Posterior vena cava (tissue), 2 donors: Measurements from ENCODE around the gene SYTL3. TPM values are rescaled to one million over a fixed set of nuclear protein-coding genes. Genes with fewer than 3 reads are reported as not detected.
A peak's percentile ranks its signal among the peaks of the same experiment; 100 is the strongest.

Experiments used
- DNase-seq: peaks from one replicate; pipeline ENCODE4 v3.0.0-alpha.2; 2020; ENCODE audit warnings: low spot score
- intact Hi-C, 2 donors: fragments of 100-400 bp; cut with DNase I; formaldehyde crosslinking; loops; one replicate each; pipeline versions ENCODE4 v1.14.1 to v1.14.2; 2022 to 2023
- total RNA-seq, 2 donors: library from RNA; stranded (reverse); fragmentation: NEBNext Ultra II Directional; extraction: Animal tissue kit (Norgen Biotek cat#: 25700); gene quantifications; one replicate each; pipeline ENCODE4 v1.2.1, GENCODE V29; 2021
- donor health status: DM: yes; HTN: yes; CAD: no.
- donor health status: DM: yes; HTN: yes; CAD: no.

Gene SYTL3
- total RNA-seq, 2 donors from 2014 or later = 2.0 to 6.5 TPM

DNA sequence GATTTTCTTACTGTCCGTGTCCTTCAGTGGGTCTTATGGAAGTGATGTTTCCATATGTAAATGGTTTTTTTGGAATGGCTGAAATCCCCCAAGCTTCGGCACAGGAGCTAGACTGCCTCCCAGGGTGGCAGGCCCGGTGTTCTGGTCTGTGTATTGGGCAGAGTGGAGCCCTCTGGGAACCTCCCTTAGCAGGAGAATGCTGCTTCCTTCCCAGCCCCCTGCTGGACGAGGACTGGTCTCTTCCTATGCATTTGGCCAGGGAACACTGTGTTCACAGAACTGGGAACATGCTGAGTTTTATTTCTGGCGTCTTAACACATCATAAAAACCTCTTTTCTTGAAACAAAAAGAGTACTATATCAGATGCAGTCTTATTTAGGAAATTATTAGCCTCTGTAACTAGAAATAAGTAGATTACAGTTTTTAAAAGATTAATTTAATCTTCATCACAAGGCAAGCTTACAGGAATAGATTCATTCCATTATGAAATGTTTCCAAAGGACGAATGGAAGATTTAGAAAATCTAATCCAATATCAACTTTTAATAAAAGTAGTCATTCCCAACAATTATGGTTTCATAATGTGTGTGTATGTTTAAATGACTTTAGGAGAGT lies 56.6 kb downstream of the SYTL3 start:
- intact Hi-C loops = loop anchor here (5.0 to 10.0 kb wide), 2 partner anchors 108 to 266 kb away; partner anchors contain the start of gene EZR (in 1 of the 2)
- peak; percentile 79 for DNase-seq

GRCh38 chr6:158707120-158707820 lies 57.4 kb downstream of the SYTL3 start:
- DNase-seq = peak; percentile 70
- intact Hi-C loops = loop anchor here (5.0 to 10.0 kb wide), 2 partner anchors 108 to 265 kb away; partner anchors contain the start of gene EZR (in 1 of the 2)

DNA sequence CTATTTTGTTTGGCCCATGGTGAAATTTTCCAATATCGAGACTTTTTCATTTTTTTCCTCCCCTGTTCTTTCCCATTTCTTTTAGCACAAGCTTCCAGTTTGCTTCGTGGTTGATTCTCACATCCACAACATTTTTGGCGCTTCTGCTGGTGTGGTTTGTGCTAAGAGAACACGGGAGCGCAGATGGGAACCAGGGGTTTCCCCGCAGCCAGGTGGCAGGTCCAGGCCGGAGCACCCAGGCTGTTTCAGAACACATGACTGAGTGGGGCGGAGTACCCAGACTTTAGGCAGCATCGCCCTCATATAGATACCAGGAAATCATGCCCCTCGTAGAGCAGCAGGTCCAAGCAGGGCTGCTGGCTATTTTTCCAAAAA lies 58.0 kb downstream of the SYTL3 start:
- no peak for DNase-seq
- intact Hi-C loops = loop anchor here (5.0 to 10.0 kb wide), 2 partner anchors 107 to 264 kb away; partner anchors contain the start of gene EZR (in 1 of the 2)

DNA sequence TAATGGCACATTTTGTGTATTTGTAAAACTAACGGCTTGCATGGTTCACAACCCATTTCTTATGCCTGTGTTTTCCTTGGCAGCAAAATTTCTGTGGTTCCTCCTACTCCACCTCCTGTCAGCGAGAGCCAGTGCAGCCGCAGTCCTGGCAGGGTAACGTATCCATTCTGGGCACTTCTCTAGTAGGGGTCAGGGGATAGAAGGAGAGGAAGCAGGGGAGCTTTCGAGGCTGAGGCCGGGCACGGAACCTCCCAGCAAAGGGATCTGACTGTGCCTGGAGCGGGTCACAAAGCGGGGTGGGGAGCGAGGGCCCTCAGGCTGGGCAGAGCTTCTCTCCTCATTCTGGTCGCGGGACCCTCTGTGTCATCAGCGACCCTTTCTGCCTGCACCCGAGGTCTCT lies 58.4 kb downstream of the SYTL3 start:
- intact Hi-C loops = loop anchor here (5.0 to 10.0 kb wide), 2 partner anchors 107 to 264 kb away; partner anchors contain the start of gene EZR (in 1 of the 2)
- DNase-seq = peak; percentile 71

DNA sequence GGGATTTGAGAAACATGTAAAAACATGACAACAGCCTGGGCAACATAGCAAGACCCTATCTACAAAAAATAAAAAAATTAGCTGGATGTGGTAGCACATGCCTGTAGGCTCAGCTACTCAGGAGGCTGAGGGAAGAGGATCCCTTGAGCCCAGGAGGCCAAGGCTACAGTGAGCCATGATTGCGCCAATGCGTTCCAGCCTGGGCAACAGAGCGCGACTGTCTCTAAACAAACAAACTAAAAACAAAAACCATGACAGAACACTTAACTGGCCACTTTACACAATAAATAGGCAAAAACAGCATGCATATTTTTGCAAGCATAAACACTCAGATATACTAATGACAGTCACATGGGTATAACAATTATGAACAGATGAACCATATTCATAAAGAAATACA lies 60.0 kb downstream of the SYTL3 start:
- intact Hi-C loops = loop anchor here (5.0 to 10.0 kb wide), 2 partner anchors 105 to 262 kb away; partner anchors contain the start of gene EZR (in 1 of the 2)
- DNase-seq = no peak

DNA sequence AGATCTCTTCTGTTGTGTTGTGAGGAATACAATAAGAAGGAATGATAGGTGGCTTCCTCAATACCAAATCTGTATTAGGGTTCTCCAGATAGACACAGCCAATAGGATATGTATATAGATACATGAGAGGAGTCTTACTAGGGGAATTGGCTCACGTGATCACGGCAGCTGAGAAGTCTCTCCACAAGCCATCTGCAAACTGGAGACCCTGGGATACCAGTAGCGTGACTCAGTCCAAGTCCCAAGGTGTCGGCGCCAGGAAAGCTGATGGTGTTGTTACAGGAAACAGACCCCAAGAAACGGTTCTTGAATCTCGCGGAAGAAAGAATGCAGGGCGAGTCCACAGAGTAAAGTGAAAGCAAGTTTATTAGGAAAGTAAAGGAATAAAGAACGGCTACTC lies 61.4 kb downstream of the SYTL3 start:
- intact Hi-C loops = no loop called here
- DNase-seq = no peak

GRCh38 chr6:158713469-158713868 lies 63.6 kb downstream of the SYTL3 start:
- intact Hi-C loops = no loop called here
- peak; percentile 20 for DNase-seq

- intact Hi-C loops = no loop called here
- no peak for DNase-seq
Measured at GRCh38 chr6:158714706-158715105, 64.9 kb downstream of the SYTL3 start.

DNA sequence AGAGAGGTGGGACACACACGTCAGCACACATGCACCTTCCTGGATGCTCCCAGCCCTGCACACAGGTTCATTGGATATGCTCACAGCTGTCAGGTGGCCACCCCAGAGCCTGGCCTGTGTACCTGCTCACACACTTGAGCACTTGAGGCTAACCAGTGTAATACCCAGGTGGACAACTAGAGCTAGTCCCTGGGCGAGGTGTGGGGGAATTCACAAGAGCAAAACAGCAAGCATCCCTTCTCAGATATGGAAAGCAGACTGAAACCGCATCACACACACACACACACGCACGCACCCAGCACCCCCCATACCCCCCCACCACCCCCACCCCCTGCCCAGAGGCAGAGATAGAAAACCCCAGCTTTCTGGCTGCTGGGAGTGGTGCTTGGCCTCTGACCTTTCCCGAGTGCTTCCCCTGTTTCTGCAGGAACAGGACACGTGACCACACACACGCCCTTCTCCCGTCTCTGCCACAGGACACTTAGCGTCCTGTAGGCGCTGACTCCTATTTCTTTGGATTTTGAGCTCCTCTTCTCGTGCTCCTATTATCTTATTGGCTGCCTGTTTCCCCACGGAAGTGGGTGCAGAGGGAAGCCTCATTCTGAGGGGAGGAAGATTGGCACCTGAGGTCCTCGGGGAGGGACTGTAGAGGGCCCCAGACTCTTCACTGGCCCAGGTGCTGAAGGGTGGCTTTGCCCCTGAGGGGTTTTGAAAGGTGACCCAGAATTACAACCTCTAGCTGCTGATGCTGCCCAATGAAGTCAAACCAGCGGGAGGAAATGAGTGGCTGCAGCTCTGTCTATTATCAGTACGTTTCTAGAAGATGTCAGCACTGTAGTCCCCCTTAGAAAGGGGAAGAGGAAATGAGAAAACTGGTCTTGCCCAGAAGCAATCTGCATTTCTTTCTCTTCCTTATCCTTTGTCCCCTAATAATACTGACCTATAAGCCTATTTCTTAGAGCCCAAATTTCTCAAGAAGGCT lies 65.8 kb downstream of the SYTL3 start:
- no peak for DNase-seq
- intact Hi-C loops = loop anchor here in 1 of 2 donors (1.0 kb wide), 1 partner anchor 42 kb away; no protein-coding TSS in a partner anchor

GRCh38 chr6:158717341-158718330 lies 67.8 kb downstream of the SYTL3 start:
- intact Hi-C loops = no loop called here

GRCh38 chr6:158718461-158719046 lies 68.7 kb downstream of the SYTL3 start:
- intact Hi-C loops = no loop called here
- DNase-seq = no peak

More at GRCh38 chr6:158717341-158718330, 67.8 kb downstream of the SYTL3 start:
- DNase-seq = no peak

DNA sequence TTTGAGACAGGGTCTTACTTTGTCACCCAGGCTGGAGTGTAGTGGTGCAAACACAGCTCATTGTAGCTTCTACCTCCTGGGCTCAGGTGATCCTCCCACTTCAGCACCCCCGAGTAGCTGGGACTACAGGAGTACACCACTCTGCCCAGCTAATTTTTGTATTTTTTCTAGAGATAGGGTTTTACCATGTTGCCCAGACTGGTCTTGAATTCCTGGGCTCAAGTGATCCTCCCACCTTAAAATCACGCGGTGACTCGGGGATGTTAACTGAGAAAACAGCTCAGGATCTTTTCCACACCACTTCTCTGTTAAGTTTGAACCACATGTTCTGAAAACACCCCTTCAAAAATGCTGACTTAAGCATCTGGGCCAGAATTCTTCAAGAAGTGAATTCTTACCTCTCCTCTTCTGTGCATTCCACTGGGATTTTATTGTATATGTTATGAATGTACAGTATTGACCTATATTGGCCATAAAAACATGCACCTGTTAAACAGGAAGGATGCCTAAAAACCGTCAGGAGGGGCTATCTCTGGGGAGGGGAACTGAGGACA lies 72.4 kb downstream of the SYTL3 start:
- DNase-seq = no peak
- intact Hi-C loops = no loop called here

- intact Hi-C loops = no loop called here
- DNase-seq = peak; percentile 24
Measured at GRCh38 chr6:158725704-158726103, 75.8 kb downstream of the SYTL3 start.

- intact Hi-C loops = no loop called here
- DNase-seq = no peak
Measured at GRCh38 chr6:158729906-158730540, 80.2 kb downstream of the SYTL3 start.

GRCh38 chr6:158730541-158730907 lies 80.7 kb downstream of the SYTL3 start:
- peak; percentile 46 for DNase-seq

DNA sequence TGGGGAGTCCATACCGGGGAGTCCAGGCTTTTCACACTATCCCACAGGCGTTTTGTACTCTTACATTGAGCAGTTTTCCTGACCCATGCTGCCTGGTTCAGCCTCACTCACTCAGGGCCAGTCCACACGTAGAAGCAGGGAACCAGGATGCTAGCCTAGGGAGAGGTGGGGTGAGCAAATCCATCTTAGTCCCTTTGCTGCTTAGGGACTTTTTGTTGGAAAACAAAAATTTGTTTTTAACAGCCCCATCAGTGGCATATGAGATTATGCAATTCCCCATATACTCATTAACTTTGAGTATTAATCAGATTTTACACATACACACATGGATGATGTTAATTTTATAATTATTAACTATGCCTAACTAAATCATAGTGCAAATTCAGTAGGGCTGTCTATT lies 85.2 kb downstream of the SYTL3 start:
- no peak for DNase-seq
- intact Hi-C loops = no loop called here

More at GRCh38 chr6:158730541-158730907, 80.7 kb downstream of the SYTL3 start:
- intact Hi-C loops = no loop called here

DNA sequence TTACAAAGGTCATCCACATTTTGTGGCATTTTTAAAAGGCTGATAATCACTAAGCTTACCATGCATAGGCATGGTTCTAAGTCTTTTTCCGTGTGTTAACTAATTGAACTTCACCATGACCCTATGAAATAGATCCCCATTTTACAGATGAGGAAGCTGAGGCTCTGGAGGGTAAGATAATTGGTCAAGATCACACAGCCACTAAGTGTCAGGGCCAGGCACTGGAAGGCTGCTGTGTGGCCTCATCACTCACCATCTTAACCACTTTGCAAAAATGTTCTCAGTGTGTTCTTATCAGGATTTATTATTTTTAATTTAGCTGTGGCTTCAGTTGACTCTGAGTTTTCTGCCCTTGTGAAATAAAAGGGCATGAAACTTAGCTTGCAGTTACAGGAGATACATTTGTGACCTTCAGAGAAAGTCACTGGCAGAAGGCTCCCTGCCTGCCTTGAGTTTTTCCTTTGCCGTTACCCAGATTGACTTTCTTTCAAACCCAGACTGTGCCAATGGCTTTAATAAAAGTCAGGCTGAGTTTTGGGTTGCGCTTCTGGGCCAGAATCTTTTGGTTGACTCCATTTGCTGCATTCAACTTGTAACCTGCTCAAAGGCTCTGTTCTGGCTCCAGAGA lies 87.3 kb downstream of the SYTL3 start:
- intact Hi-C loops = no loop called here
- no peak for DNase-seq
